ENCODE data around the gene NFIA.

Gene NFIA

GRCh38 chr1:61442544-61442943 lies 360.2 kb downstream of the NFIA start:
- no peaks in the 10 kb centered on the region for H3K9me3 ChIP-seq (ENCODE audit: low read depth, low read length)
- no peak for DNase-seq (ENCODE audit: low read depth, low spot score)

GRCh38 chr1:61444288-61444687 lies 361.9 kb downstream of the NFIA start:
- DNase-seq (ENCODE audit: low read depth, low spot score) = no peak
- H3K27ac ChIP-seq = peak overlapping the region; percentile 79
- no peak overlapping the region for H3K4me3 ChIP-seq
- H3K9ac ChIP-seq (ENCODE audit: insufficient read length) = peak overlapping the region; percentile 6
- TF ChIP-seq POLR2AphosphoS5 (IDR thresholded peaks at IDR 0.05; ENCODE audit: borderline replicate concordance, low read depth, low read length) (no peak), EZH2 (IDR thresholded peaks at IDR 0.05) (no peak), FOXP2 (optimal IDR thresholded peaks at IDR 0.05; ENCODE audit: control extremely low read depth, extremely low read length, insufficient read depth) (no peak)
- H3K9me3 ChIP-seq (ENCODE audit: low read depth, low read length) = no peaks in the 10 kb centered on the region
- no peaks in the 10 kb centered on the region for H3K36me3 ChIP-seq (ENCODE audit: insufficient read depth, low read length)

More at GRCh38 chr1:61442544-61442943, 360.2 kb downstream of the NFIA start:
- no peaks in the 10 kb centered on the region for H3K36me3 ChIP-seq (ENCODE audit: insufficient read depth, low read length)
- H3K27ac ChIP-seq = peak overlapping the region; percentile 82
- peak overlapping the region; percentile 22; the same call in 1 of the 2 replicates for H3K4me3 ChIP-seq
- TF ChIP-seq POLR2AphosphoS5 (IDR thresholded peaks at IDR 0.05; ENCODE audit: borderline replicate concordance, low read depth, low read length) (no peak; the same call in 1 of the 2 replicates), EZH2 (IDR thresholded peaks at IDR 0.05) (no peak), FOXP2 (optimal IDR thresholded peaks at IDR 0.05; ENCODE audit: control extremely low read depth, extremely low read length, insufficient read depth) (no peak)
- H3K9ac ChIP-seq (ENCODE audit: insufficient read length) = no peak overlapping the region

- Histone ChIP-seq H3K9ac (ENCODE audit: insufficient read length) (no peak overlapping the region), H3K27ac (peak overlapping the region; percentile 79), H3K9me3 (ENCODE audit: low read depth, low read length) (no peaks in the 10 kb centered on the region), H3K4me3 (peak overlapping the region; percentile 8; the same call in 1 of the 2 replicates), H3K36me3 (ENCODE audit: insufficient read depth, low read length) (no peaks in the 10 kb centered on the region)
- no peak for TF ChIP-seq POLR2AphosphoS5 (IDR thresholded peaks at IDR 0.05; ENCODE audit: borderline replicate concordance, low read depth, low read length)
- DNase-seq (ENCODE audit: low read depth, low spot score) = no peak
These were observed 363.0 kb downstream of the NFIA start for GRCh38 chr1:61445269-61445825.

GRCh38 chr1:61446531-61446991 lies 364.2 kb downstream of the NFIA start:
- Histone ChIP-seq H3K4me3 (peak overlapping the region; percentile 14; the same call in 1 of the 2 replicates), H3K27ac (peak overlapping the region; percentile 79), H3K9me3 (ENCODE audit: low read depth, low read length) (no peaks in the 10 kb centered on the region), H3K9ac (ENCODE audit: insufficient read length) (no peak overlapping the region), H3K36me3 (ENCODE audit: insufficient read depth, low read length) (no peaks in the 10 kb centered on the region)
- no peak for DNase-seq (ENCODE audit: low read depth, low spot score)
- TF ChIP-seq FOXP2 (optimal IDR thresholded peaks at IDR 0.05; ENCODE audit: control extremely low read depth, extremely low read length, insufficient read depth) (no peak), EZH2 (IDR thresholded peaks at IDR 0.05) (no peak), POLR2AphosphoS5 (IDR thresholded peaks at IDR 0.05; ENCODE audit: borderline replicate concordance, low read depth, low read length) (no peak)

GRCh38 chr1:61447106-61447967 lies 365.0 kb downstream of the NFIA start:
- TF ChIP-seq FOXP2 (optimal IDR thresholded peaks at IDR 0.05; ENCODE audit: control extremely low read depth, extremely low read length, insufficient read depth) (no peak), POLR2AphosphoS5 (IDR thresholded peaks at IDR 0.05; ENCODE audit: borderline replicate concordance, low read depth, low read length) (no peak), EZH2 (IDR thresholded peaks at IDR 0.05) (no peak)
- no peak overlapping the region for H3K9ac ChIP-seq (ENCODE audit: insufficient read length)
- no peaks in the 10 kb centered on the region for H3K9me3 ChIP-seq (ENCODE audit: low read depth, low read length)
- H3K4me3 ChIP-seq = peak overlapping the region; percentile 14; the same call in 1 of the 2 replicates
- H3K27ac ChIP-seq = peak overlapping the region; percentile 79
- no peaks in the 10 kb centered on the region for H3K36me3 ChIP-seq (ENCODE audit: insufficient read depth, low read length)
- no peak for DNase-seq (ENCODE audit: low read depth, low spot score)

- DNase-seq (ENCODE audit: low read depth, low spot score) = no peak
- no peak overlapping the region for H3K9ac ChIP-seq (ENCODE audit: insufficient read length)
- no peaks in the 10 kb centered on the region for H3K36me3 ChIP-seq (ENCODE audit: insufficient read depth, low read length)
- peak overlapping the region; percentile 79 for H3K27ac ChIP-seq
- H3K4me3 ChIP-seq = no peak overlapping the region
- no peaks in the 10 kb centered on the region for H3K9me3 ChIP-seq (ENCODE audit: low read depth, low read length)
- TF ChIP-seq POLR2AphosphoS5 (IDR thresholded peaks at IDR 0.05; ENCODE audit: borderline replicate concordance, low read depth, low read length) (no peak), EZH2 (IDR thresholded peaks at IDR 0.05) (no peak), FOXP2 (optimal IDR thresholded peaks at IDR 0.05; ENCODE audit: control extremely low read depth, extremely low read length, insufficient read depth) (no peak)
These were observed 365.6 kb downstream of the NFIA start for GRCh38 chr1:61447968-61448430.

- Histone ChIP-seq H3K9ac (ENCODE audit: insufficient read length) (no peak overlapping the region), H3K36me3 (ENCODE audit: insufficient read depth, low read length) (no peaks in the 10 kb centered on the region), H3K27ac (no peak overlapping the region), H3K9me3 (ENCODE audit: low read depth, low read length) (no peaks in the 10 kb centered on the region), H3K4me3 (no peak overlapping the region)
- TF ChIP-seq FOXP2 (optimal IDR thresholded peaks at IDR 0.05; ENCODE audit: control extremely low read depth, extremely low read length, insufficient read depth) (no peak), POLR2AphosphoS5 (IDR thresholded peaks at IDR 0.05; ENCODE audit: borderline replicate concordance, low read depth, low read length) (no peak), EZH2 (IDR thresholded peaks at IDR 0.05) (no peak)
- DNase-seq (ENCODE audit: low read depth, low spot score) = no peak
These were observed 366.6 kb downstream of the NFIA start for GRCh38 chr1:61448914-61449313.

GRCh38 chr1:61449410-61449809 lies 367.0 kb downstream of the NFIA start:
- TF ChIP-seq EZH2 (IDR thresholded peaks at IDR 0.05) (no peak), POLR2AphosphoS5 (IDR thresholded peaks at IDR 0.05; ENCODE audit: borderline replicate concordance, low read depth, low read length) (no peak), FOXP2 (optimal IDR thresholded peaks at IDR 0.05; ENCODE audit: control extremely low read depth, extremely low read length, insufficient read depth) (no peak)
- DNase-seq (ENCODE audit: low read depth, low spot score) = no peak
- Histone ChIP-seq H3K4me3 (no peak overlapping the region), H3K27ac (peak overlapping the region; percentile 97), H3K36me3 (ENCODE audit: insufficient read depth, low read length) (no peaks in the 10 kb centered on the region), H3K9ac (ENCODE audit: insufficient read length) (no peak overlapping the region), H3K9me3 (ENCODE audit: low read depth, low read length) (no peaks in the 10 kb centered on the region)
